HT1080 (cell line): ENCODE measurements around the gene TMCC3. TPM values are rescaled to one million over a fixed set of nuclear protein-coding genes. Genes with fewer than 3 reads are reported as not detected.

Experiments used
- DNase-seq: peaks from one replicate; pipeline ENCODE4 v3.0.0-alpha.2; 2015; ENCODE audit warnings: low read depth
- small RNA-seq: library from RNA; depleted of rRNA; stranded (forward); fragments of <200 nt; gene quantifications from one replicate; pipeline ENCODE3, GENCODE V24; 2014
- total RNA-seq: library from RNA; depleted of rRNA; stranded (reverse); fragments of >200 nt; shearing (Covaris generic); gene quantifications from 2 replicates; pipeline ENCODE4 v1.2.3, GENCODE V29; 2014; rRNA removed

Gene TMCC3
- total RNA-seq, 1 experiment from 2014 or later: 5.2 TPM

GRCh38 chr12:94535510-94535921, 114.8 kb downstream of the TMCC3 start:
- DNase-seq: no peak

DNA sequence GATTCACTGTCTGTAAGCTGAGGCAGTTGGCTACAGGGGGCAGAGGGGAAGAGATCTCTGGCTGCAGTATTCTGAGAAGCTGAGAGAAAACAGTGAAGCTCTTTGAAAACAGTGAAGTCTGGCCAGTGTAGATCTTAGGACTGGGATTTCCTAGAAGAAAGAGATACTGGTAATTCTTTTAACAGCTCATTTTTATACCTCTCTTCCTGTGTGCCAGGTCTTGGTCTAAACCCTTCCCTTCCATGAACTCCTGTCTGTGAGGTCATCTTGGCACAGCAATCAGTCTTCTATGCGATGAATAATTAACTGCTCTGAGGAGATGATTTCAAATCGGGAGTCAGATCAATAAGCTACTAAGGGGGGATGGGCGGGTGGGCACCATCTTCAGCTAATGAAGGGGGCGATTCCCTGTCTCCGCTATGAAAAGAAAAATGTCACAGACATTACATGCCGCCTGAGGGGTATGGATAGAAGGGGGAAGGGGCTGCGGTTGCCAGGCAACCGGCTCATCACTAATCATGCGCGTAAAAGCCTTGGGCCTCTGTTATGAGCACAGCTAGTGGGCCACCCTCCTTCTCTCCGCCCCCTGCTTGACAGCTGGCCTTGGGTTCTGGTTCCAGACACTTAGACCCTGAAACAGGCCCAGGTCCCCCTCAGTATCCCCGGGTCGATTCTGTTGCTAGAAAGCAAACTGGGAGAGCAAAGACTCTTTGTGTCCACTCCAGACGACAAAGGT, 115.4 kb downstream of the TMCC3 start:
- DNase-seq: no peak

GRCh38 chr12:94534278-94534677, 116.1 kb downstream of the TMCC3 start:
- no peak for DNase-seq

DNA sequence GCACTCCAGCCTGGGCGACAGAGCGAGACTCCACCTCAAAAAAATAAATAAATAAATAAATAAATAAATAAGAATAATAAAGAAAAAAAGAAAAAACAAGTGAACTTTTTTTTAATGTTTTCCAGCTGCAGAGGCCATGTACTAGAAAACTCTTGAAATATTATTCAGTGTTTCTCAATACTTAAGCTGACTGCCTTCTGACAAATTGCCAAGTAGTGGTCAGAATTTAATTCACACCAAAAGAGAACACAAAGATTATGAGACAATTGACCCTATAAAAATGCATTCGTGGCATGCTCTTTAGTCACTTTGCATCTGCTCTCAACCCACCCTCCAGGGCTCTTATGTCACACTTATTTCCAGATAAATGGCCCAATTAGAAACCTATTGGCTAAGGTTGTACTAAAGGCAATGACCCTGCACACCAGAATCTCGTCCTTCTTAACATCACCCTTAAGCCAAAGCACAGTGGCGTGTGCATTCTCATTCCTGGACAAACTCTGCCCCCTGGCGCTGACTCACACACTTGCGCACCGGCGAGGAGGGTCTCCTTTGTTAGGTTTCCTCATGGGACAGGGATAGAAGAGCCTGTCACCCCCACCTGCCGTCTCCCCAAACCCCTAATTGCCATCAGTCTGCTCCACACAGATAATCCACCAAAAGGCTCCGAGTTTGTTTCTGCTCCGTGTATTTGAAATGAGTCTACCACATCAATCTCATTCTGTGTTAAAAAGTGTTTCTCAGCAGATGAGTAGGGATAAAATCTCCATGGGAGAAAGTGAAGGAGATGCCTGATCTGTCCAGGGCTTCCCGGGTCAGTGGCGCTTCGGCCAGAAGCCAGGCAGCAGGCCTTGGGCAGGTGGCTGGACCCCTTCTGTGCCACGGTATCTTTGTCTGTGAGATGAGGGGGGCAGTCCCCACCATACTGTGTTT, 117.6 kb downstream of the TMCC3 start:
- DNase-seq: peak; percentile 64

DNA sequence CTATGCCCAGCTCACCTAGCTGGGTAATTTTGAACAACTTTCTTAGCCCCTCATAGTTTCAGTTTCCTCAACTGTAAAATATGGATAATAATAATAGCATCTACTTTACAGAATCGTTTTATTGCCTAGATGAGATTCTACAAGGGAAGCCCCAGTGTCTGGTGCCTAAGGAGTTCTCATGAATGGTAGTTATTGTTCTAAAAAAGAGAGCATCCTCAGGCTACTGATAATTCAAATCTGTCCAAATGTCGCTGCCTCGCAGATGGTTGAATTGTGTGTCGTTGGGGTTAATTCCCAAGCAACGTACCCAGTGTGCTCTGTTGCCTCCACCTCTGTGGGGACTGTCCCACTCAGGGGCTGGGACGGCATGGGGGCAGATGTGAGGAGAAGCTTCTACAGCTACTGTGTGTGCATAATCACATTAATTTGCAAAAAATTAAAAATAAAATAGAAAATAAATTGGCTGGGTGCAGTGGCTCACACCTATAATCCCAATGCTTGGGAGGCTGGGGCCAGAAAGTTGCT, 119.1 kb downstream of the TMCC3 start:
- no peak for DNase-seq

- DNase-seq: no peak
Measured at GRCh38 chr12:94525951-94526350, 124.4 kb downstream of the TMCC3 start.

Small RNAs within 50 kb of the gene (small RNA-seq; reads per million reads assigned to genes)
- not detected for gene LSM3P2
- not detected for gene MIR5700

Other genes with a start within 250 kb of the TMCC3 start
- 8.1 and 11.6 TPM in 2 replicates for gene CEP83, start 190.7 kb downstream of the TMCC3 start, total RNA-seq